A549 treated with dexamethasone at 1 μM for 4 hours (cell line): ENCODE results near the gene SLC30A5. TPM values are rescaled to one million over a fixed set of nuclear protein-coding genes. Genes with fewer than 3 reads are reported as not detected.

Experiments
- total RNA-seq: library from RNA; stranded (reverse); fragments of 200-300 nt; extraction: Qiagen RNA extraction; gene quantifications from 5 replicates; pipeline ENCODE4 v1.2.3, GENCODE V29; 2022

The SLC30A5 gene
- 35.4 to 41.1 TPM (median 36.8 TPM) in 5 replicates for total RNA-seq

GRCh38 chr5:69093771-69094482 lies at the start of gene SLC30A5:
Gene SLC30A5, plus strand, starts transcription at chr5:69094014. Its CDS starts 242 bp downstream, at chr5:69094256.

GRCh38 chr5:69166686-69167492 lies 73.1 kb downstream of the SLC30A5 start, which contains the start of gene CCNB1:
Gene CCNB1, plus strand, starts transcription at chr5:69167150. Its CDS starts 113 bp downstream, at chr5:69167263.

Other genes with a start within 250 kb of the SLC30A5 start
- gene CCNB1, start 73.1 kb downstream of the SLC30A5 start, total RNA-seq: 223 to 265 TPM (median 256 TPM) in 5 replicates
- gene CENPH, start 95.6 kb downstream of the SLC30A5 start, total RNA-seq: 24.9 to 30.2 TPM (median 27.6 TPM) in 5 replicates
- gene CDK7, start 140.9 kb downstream of the SLC30A5 start, total RNA-seq: 48.7 to 67.6 TPM (median 52.4 TPM) in 5 replicates
- 3.1 to 4.2 TPM (median 3.4 TPM) in 5 replicates for gene CCDC125, start 238.8 kb downstream of the SLC30A5 start, total RNA-seq